GM10248 (cell line): ENCODE data around the gene MEG3.

Experiments used
- CTCF ChIA-PET: fragments of 300-600 bp; sonication (Branson Sonifier 250); formaldehyde crosslinking; extraction: SDS; loops from one replicate; lab custom pipeline; 2021; ENCODE audit warnings: antibody characterized with exemption; lab: Yijun Ruan, JAX
- POLR2A ChIA-PET: fragments of 350-650 bp; sonication (Branson Sonifier 250); formaldehyde crosslinking; extraction: SDS; loops from one replicate; lab custom pipeline; 2020; ENCODE audit warnings: antibody characterized with exemption; lab: Yijun Ruan, JAX
- DNase-seq: peaks from one replicate; pipeline ENCODE4 v3.0.0; 2012; ENCODE audit errors: extremely low spot score
- TF ChIP-seq, protein P1 (sequence below): IDR thresholded peaks from 2 replicates; pipeline ENCODE4 v1.5.1; 2012; ENCODE audit warnings: mild to moderate bottlenecking, low read depth; ENCODE audit errors: extremely low read depth, missing control alignments, control extremely low read depth

MEG3 gene

DNA sequence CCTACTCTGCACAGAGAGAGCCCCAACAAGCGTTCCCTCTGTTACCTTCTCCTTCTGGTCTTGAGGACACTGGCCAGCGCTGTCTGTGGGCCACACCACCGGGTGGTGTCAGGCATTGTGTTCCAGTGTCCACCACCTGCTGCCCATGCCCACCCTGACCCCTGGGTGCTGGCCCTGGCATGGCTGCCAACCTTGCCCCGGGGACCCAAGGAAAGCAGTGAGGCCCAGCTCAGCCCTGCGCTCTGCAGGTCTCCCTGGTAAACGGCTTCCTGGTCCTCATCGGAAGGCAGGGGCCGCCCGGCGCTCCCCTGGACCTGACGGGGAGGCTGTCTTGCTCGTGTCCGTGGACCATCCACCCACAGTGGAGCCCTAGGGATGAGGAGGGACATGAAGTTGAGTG, 21.8 kb upstream of the MEG3 start:
- ChIA-PET CTCF (no interaction called here), POLR2A (no interaction called here)
- DNase-seq: no peak
- TF ChIP-seq, protein P1, sequence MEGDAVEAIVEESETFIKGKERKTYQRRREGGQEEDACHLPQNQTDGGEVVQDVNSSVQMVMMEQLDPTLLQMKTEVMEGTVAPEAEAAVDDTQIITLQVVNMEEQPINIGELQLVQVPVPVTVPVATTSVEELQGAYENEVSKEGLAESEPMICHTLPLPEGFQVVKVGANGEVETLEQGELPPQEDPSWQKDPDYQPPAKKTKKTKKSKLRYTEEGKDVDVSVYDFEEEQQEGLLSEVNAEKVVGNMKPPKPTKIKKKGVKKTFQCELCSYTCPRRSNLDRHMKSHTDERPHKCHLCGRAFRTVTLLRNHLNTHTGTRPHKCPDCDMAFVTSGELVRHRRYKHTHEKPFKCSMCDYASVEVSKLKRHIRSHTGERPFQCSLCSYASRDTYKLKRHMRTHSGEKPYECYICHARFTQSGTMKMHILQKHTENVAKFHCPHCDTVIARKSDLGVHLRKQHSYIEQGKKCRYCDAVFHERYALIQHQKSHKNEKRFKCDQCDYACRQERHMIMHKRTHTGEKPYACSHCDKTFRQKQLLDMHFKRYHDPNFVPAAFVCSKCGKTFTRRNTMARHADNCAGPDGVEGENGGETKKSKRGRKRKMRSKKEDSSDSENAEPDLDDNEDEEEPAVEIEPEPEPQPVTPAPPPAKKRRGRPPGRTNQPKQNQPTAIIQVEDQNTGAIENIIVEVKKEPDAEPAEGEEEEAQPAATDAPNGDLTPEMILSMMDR: no peak

DNA sequence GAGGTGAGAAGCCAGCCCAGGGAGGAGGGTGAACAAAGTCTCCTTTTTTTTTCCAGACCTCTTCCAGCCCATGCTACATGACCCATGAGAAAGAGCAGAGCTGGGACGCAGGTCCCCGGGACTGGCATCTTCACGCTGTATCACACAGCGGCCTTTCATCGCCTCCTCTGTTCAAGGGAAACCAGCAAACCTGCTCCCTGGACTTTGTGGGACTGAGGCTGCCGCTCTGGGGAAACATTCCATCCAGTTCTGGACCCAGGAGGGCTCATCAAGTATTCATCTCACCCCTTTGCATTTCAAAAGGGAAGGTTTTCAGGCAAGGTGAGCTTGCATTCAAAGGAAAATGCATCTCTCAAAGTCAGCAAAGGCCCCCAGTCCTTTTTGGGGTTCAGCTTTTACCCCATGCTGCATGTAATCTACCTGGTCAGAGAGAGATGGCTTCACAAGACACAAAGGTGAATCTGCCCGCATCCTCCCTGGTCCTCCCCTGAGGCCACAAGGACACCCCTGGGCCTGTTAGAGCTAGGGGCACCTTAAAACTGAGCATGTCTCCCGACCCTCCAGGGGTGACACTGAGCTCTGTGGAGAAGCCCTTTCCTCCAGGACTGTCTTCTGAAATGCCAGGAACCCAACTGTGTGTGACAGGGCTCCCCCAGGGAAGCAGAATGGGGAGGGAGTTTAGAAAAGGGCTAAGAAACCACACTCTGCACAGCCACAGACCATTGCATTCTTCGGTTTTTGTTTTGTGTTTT, 21.2 kb upstream of the MEG3 start:
- POLR2A ChIA-PET: no interaction called here
- CTCF ChIA-PET: no interaction called here
- no peak for DNase-seq
- TF ChIP-seq, protein P1: no peak

- ChIA-PET POLR2A (no interaction called here), CTCF (no interaction called here)
- TF ChIP-seq, protein P1: no peak
- no peak for DNase-seq
Measured at GRCh38 chr14:100806386-100806785, 19.5 kb upstream of the MEG3 start.

GRCh38 chr14:100807496-100807895, 18.4 kb upstream of the MEG3 start:
- CTCF ChIA-PET: no interaction called here
- no peak for DNase-seq
- TF ChIP-seq, protein P1: no peak
- POLR2A ChIA-PET: no interaction called here

DNA sequence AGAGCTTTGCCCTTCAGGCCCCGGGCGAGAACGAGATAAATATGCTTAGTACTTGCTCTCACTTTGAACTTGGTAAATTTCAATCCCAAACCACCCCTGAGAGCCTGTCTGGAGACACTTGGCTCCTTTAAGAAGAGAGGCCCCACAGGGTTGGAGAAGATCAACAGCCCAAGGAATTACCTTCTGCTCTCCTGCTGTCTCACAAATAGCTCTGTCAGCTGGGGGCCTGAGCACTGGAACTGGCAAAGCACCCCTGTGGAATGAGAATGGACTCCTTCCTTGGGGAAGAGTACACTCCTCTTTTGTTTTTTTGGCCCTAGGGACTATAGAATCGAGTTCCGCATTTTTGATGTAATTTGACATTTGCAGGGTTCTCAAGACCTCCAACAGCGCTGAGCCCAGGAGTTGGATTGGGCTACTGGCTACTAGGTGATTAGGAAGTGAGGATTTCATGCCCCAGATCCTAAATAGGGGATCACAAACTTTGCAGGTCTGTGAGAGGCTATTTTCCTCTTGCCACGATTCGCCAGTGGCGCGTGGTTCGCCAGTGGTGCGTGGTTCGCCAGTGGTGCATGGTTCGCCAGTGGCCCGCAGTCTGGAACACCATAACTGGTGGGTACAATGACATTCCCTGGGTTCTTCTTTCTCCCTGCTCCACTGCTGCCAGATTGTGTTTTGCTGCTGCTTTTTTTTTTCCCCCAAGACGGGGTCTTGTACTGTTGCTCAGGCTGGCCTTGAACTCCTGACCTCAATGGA, 17.8 kb upstream of the MEG3 start:
- TF ChIP-seq, protein P1: no peak
- no peak for DNase-seq
- ChIA-PET CTCF (no interaction called here), POLR2A (no interaction called here)

DNA sequence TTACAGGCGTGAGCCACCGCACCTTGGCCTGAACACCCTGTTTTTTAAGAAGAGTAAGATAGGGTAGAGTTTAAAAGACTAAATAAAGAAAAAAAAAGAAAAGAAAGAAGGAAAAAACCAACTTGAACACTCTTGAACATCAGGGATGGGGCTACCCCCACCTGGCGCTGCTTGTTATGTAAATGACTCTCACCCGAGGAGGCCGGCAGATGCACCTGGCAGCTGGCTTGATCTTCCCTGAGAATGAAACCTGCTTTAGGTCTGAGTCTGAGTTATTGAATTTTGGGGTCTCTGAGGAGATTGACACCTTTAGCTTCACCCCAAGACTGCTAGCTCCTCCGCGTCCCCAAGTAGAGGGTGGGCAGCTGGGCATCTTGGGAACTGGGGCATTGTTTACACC, 15.5 kb upstream of the MEG3 start:
- POLR2A ChIA-PET: no interaction called here
- TF ChIP-seq, protein P1: no peak
- CTCF ChIA-PET: no interaction called here
- no peak for DNase-seq
